Sigmoid colon (tissue), 4 donors: ENCODE data around the gene LHPP.

Source experiments
- CTCF ChIP-seq, 4 experiments: fragments of 450-650 bp in 3 of 4; fragments of 200-600 bp in 1 of 4; IDR thresholded peaks; one replicate each; pipeline ENCODE4 v1.5.1; 2016 to 2019; ENCODE audit warnings: antibody characterized with exemption in 4 of 4, mild to moderate bottlenecking in 3 of 4, moderate library complexity in 2 of 4
- EP300 ChIP-seq, 4 donors: sonication (generic); formaldehyde crosslinking; IDR thresholded peaks; one replicate each; pipeline ENCODE4 v1.6.1; 2017; ENCODE audit warnings: antibody characterized with exemption in 4 of 4
- POLR2A ChIP-seq, 2 donors: fragments of 450-650 bp; IDR thresholded peaks; one replicate each; pipeline ENCODE4 v1.6.1; 2016; ENCODE audit warnings: antibody characterized with exemption in 2 of 2, mild to moderate bottlenecking in 2 of 2, moderate library complexity in 2 of 2
- POLR2AphosphoS5 ChIP-seq, 4 donors: sonication (generic); formaldehyde crosslinking; IDR thresholded peaks; one replicate each; pipeline ENCODE4 v1.6.1; 2017; ENCODE audit warnings: antibody characterized with exemption in 4 of 4

- TF ChIP-seq POLR2A (IDR thresholded peaks at IDR 0.05) (no peak), CTCF (IDR thresholded peaks at IDR 0.05) (no peak), POLR2AphosphoS5 (IDR thresholded peaks at IDR 0.05) (no peak), EP300 (IDR thresholded peaks at IDR 0.05) (no peak)
Observed at GRCh38 chr10:124520558-124521428, 59.2 kb downstream of the LHPP start.
